Stimulated activated CD4-positive, alpha-beta T cell treated with anti-CD3 and anti-CD28 coated beads, Interleukin-4, amount 100 ng/mL, for 4 hours (primary cell): ENCODE data around the gene VPS9D1.

ENCODE experiments used
- DNase-seq, 2 experiments: peaks; one replicate each; pipeline ENCODE4 v3.0.0-alpha.2; 2020

The VPS9D1 gene

GRCh38 chr16:89732142-89732917, 11.6 kb upstream of the VPS9D1 start:
- DNase-seq: no peak

GRCh38 chr16:89730610-89731234, 10.0 kb upstream of the VPS9D1 start:
- DNase-seq: no peak

- DNase-seq: no peak
These were observed 9.3 kb upstream of the VPS9D1 start for GRCh38 chr16:89729863-89730593.

GRCh38 chr16:89729293-89729692, 8.6 kb upstream of the VPS9D1 start:
- no peak for DNase-seq

- no peak for DNase-seq
These were observed 6.9 kb upstream of the VPS9D1 start for GRCh38 chr16:89727406-89728120.

- DNase-seq: peak; percentile 48 to 63
These were observed 2.9 kb upstream of the VPS9D1 start for GRCh38 chr16:89723279-89724250.

- peak; percentile 39 to 49 for DNase-seq
These were observed 1.9 kb upstream of the VPS9D1 start for GRCh38 chr16:89722392-89723278.

- peak; percentile 74 to 88 for DNase-seq
These were observed 1.1 kb upstream of the VPS9D1 start for GRCh38 chr16:89721546-89722391.

GRCh38 chr16:89720551-89720812, 216 bp downstream of the VPS9D1 start:
- no peak for DNase-seq

GRCh38 chr16:89717688-89718505, 2.8 kb downstream of the VPS9D1 start:
- DNase-seq: no peak

GRCh38 chr16:89716916-89717687, 3.6 kb downstream of the VPS9D1 start:
- no peak for DNase-seq

- DNase-seq: no peak
These were observed 4.2 kb downstream of the VPS9D1 start for GRCh38 chr16:89716493-89716892.

- DNase-seq: no peak
These were observed 8.4 kb downstream of the VPS9D1 start for GRCh38 chr16:89712274-89712781.

- DNase-seq: peak; percentile 67 to 79
These were observed 9.0 kb downstream of the VPS9D1 start for GRCh38 chr16:89711601-89712273.

- DNase-seq: no peak
These were observed 9.8 kb downstream of the VPS9D1 start for GRCh38 chr16:89710709-89711564.

- no peak for DNase-seq
These were observed 10.8 kb downstream of the VPS9D1 start for GRCh38 chr16:89709716-89710432.
